GM12801 (cell line): ENCODE data around the gene RPUSD1.

Experiments
- CTCF ChIP-seq: IDR thresholded peaks from one replicate; pipeline ENCODE4 v1.5.1; 2011; ENCODE audit warnings: control low read depth; ENCODE audit not compliant: insufficient read length; ENCODE audit errors: extremely low read depth

Gene RPUSD1

GRCh38 chr16:830871-831570 lies 42.8 kb upstream of the RPUSD1 start:
- no peak for TF ChIP-seq CTCF

GRCh38 chr16:830107-830870 lies 42.1 kb upstream of the RPUSD1 start:
- TF ChIP-seq CTCF, result no peak

- TF ChIP-seq CTCF, result no peak
These were observed 40.7 kb upstream of the RPUSD1 start for GRCh38 chr16:828891-829290.

- TF ChIP-seq CTCF, result no peak
These were observed 39.3 kb upstream of the RPUSD1 start for GRCh38 chr16:827513-827912.

GRCh38 chr16:825341-826061 lies 37.3 kb upstream of the RPUSD1 start:
- no peak for TF ChIP-seq CTCF

GRCh38 chr16:824601-825000 lies 36.4 kb upstream of the RPUSD1 start:
- TF ChIP-seq CTCF, result no peak

GRCh38 chr16:824194-824593 lies 36.0 kb upstream of the RPUSD1 start:
- TF ChIP-seq CTCF, result no peak
